TTC549 (cell line): ENCODE data around the gene LRMDA.
"Not testable (repeated sequence)": the region's sequence is repeated elsewhere in the genome, so short reads cannot be mapped to it uniquely, and the experiment has no call there.

Experiments
- FAIRE-seq: peaks from 2 replicates; lab custom pipeline; 2012; peaks lifted over from hg19 to GRCh38; lab: Jason Lieb, UNC

Gene LRMDA

GRCh38 chr10:75613685-75614504, 182.5 kb downstream of the LRMDA start:
- no peak for FAIRE-seq

GRCh38 chr10:75616076-75616475, 184.7 kb downstream of the LRMDA start:
- no peak for FAIRE-seq

DNA sequence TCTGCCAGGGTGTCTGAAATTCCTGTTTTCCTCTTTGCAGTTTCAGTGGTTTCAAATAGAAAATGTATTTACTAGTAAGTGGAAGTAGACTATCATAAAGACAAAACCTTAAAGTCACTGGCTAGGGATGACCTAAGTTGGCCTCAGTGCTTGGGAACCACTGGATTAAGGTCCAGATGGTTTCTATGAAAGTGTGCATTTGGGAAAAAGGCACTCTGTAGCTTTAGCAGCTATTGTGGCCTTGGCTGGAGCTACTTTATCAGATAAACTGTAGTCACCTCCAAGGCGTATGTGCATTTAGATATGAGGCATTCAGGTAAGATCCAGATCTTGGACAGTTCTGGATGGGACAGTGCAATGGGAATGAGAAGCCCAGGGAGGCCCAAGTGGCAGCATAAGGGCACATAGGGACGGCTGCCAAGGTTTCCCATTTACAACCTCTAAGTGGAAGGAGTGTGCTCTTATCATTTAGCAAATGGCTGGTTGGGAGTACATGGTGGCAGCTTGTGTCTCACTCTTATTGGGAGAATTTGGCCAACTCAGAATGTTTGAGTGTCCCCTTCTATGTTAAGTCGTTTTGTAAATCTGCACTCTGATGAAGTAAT, 185.6 kb downstream of the LRMDA start:
- FAIRE-seq = no peak

- FAIRE-seq = no peak
Measured at GRCh38 chr10:75617485-75618155, 186.2 kb downstream of the LRMDA start.

GRCh38 chr10:75619635-75620034, 188.2 kb downstream of the LRMDA start:
- no peak for FAIRE-seq

DNA sequence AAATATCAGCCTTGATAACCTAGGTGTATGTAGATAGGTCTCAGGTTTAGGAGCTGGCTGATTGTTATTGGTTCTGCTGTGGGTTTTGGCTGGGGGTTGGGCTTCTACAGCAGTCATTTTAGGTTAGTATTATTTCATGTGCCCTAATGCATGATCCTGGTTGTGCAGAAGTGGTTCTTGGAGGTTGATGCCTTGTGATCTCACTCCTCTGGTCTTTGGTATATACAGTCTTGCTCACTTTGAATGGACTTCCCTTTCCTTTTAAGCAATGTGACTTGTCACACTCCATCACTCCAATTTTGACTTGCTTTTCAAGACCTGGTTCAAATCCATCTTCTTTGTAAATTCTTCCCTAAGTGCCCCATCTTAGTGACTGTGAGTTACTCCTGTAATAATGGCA, 188.9 kb downstream of the LRMDA start:
- no peak for FAIRE-seq

GRCh38 chr10:75621003-75621402, 189.6 kb downstream of the LRMDA start:
- not testable (repeated sequence) for FAIRE-seq

DNA sequence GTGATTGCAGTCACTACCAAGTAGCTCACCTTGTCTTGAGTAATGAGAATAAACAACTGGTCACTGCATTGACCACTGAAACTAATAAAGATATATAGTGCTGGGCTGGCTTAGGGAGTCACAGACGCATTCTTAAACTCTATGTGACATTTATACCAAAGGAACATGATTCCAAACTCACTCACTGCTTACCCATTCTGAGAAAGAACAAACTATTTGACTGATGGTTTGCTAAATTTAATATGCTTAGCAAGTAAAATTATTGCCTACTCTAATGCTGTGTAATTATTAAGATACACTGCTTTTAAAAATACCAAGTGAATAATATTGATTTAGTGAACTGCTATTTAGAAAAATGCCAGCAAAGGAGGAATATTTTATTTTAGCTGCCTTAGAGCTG, 191.1 kb downstream of the LRMDA start:
- no peak for FAIRE-seq

DNA sequence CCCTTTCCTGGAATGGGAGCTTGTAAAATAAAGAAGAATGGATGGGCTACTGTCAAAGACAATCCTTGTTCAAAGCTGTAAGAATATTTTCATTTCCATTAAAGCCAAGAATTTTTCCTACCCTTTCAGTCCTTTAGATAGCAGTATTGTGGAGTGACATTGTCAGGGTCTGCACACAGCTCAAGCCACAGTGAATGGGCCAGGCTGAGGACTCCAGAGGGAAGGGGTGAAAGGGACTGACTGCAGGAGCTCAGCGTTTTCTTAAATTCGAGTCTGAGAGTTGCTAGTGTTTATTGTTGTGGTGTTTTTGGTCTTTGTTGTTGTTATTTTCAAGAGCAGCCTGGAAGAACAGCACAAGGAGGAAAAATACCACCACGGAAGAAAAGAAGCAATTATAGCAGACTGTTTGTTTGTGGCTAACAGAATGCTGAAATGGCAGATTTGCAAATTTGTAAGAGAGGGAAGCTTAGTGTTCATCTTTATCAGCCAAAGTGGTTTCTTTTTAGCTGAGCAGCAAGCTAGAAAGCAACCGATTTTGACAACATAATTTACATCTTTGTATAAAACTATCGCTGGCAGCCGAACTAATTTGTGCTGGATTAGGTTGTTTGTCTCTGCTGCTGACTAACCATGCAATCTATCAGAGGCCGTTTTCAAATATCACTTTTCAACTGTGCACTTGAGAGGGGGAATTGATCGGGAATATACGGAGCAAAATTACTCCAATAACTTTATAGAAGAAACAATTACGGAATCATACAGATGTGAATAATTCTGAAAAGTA, 192.1 kb downstream of the LRMDA start:
- FAIRE-seq = no peak

- no peak for FAIRE-seq
Measured at GRCh38 chr10:75624638-75625037, 193.2 kb downstream of the LRMDA start.

- FAIRE-seq = no peak
Measured at GRCh38 chr10:75630746-75631145, 199.3 kb downstream of the LRMDA start.

DNA sequence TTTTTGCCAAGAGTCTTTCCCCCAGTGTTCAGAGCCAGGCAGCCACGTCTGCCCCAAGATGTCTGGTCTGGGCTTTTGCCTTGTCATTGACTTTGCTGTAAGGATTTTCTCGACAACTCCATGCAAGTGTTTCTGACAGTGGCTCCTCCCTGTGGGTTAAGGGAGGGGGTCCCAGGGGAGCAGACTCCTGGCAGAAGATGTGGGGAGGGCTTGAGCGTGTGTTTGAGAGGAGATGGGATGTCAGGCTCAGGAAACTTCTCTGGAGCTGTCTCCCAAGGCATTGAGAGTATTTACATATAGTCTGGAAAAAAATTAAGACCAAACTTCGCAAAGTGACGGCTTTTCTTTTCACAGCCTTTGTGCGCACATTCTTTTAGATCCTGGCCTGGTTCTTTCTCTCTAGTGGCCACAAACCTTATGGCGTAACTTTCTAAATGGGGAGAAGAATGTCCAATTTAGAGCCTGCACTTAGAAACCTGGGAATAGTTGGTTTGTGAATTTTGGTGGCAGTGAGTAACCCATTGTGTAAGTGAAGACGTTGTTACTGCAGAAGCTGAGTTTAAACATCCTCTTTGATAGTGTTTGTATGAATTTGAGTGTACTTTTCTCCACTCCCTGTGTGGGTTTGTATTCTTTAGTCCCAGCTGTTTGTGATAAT, 201.5 kb downstream of the LRMDA start:
- FAIRE-seq = no peak

DNA sequence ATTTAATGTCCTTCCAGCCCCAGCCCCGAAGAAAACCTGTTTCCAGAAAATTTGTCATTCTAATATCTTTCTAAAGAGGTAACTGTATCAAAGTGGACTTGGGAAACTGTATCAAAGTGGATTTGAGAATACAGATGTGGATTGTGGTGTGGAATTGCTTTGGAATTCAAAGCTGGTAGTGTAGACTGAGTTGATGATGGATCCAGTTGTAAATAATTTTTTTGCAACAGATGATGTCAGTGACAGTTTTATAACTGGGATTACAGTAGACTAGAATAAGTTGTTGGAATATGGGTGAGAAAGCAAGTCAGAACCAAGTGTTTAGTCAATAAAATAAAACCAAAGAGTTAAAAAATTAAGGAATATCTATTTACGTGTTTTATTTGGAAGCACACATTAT, 202.1 kb downstream of the LRMDA start:
- no peak for FAIRE-seq

- no peak for FAIRE-seq
Measured at GRCh38 chr10:75634947-75635346, 203.5 kb downstream of the LRMDA start.

DNA sequence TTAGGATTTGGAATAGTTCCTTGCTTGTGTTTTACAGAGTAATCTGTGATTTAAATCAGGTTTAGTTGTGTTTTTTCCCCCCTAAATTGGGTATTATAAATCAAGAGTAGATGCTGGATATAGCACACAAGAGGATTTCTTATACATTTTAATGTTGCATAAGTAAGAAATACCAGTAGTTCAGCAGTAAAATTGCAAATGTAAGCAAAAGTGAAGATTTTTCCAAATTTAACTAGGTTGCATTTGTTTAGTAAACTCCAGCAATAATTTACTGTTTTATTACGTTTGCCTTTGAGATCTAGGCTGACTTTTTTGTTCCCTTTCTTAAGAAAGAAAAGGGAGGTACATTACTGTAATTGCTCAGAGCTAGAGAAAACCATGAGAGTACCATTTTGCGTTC, 207.3 kb downstream of the LRMDA start:
- FAIRE-seq = no peak

DNA sequence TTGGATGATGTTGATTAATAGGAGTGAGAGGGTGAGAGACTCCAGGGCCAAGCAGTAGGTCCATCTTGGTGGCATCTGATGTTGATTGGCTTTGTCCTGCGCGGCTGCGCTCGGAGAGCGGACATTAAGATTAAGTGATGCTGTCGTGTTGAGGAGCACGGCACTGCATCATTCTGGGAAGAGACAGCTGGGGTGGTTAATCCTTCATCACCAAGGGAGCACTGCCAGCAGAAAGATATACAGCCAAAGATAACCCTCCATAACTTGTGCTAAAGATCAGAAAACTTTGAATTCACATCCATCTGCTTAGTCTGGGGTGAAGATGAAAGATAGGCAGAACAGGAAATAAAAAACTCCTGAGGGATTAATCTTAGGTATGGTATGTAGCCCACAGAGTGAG, 208.3 kb downstream of the LRMDA start:
- FAIRE-seq = no peak

GRCh38 chr10:75640381-75640780, 209.0 kb downstream of the LRMDA start:
- no peak for FAIRE-seq

DNA sequence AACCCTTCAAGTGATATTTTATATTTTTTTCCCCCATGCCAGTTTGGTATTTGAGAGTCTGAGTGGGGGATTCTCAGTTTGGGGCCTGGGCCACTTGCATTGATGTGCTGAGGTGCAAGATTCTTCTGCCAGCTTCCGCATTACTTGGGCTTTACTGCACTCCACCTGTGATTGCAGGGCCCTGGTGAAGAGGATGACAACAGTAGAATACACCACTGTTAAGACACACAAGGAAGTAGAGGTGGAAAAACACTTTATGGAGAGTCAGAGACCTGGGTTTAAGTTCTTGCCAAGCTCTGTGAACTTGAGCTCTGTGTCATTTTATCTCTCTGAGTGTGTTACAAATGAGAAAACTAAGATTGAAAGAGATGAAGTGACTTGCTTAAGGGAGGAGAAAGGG, 209.4 kb downstream of the LRMDA start:
- FAIRE-seq = no peak

DNA sequence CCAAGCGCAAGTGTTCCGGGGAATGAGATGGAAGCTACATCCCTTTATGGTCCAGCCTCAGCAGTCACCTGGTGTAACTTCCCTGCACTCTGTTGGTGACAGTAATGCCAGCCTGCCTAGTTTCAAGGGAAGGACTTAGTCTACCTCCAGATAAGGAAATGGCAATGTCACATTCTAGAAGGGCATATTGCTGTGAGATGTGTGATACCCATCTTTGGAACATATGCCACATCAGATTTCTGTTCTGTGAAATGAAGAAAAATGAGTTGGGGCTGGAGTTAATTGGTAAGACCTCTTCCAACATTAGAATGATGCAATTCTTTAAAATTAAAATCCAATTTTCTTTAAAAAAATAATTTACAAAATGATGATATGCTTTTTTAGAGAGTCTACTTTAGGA, 212.0 kb downstream of the LRMDA start:
- no peak for FAIRE-seq

GRCh38 chr10:75643944-75644692, 212.7 kb downstream of the LRMDA start:
- no peak for FAIRE-seq

- FAIRE-seq = no peak
Measured at GRCh38 chr10:75645704-75646103, 214.3 kb downstream of the LRMDA start.
